Activated T-helper 1 cell treated with anti-CD3 and anti-CD28 coated beads, Interleukin-12 subunit alpha, Interleukin-12 subunit beta, Interleukin-2, Interleukin-4 antibody, amounts not matched to agents 30 ng/mL and 10 ng/mL and 1 ng/mL, durations not matched to agents 14 hours and 24 hours and 36 hours (primary cell): Measurements from ENCODE around the gene TTC28. TPM values are rescaled to one million over a fixed set of nuclear protein-coding genes. Genes with fewer than 3 reads are reported as not detected.
"Not testable (repeated sequence)": the region's sequence is repeated elsewhere in the genome, so short reads cannot be mapped to it uniquely, and the experiment has no call there.

ENCODE experiments used
- DNase-seq: peaks from one replicate; pipeline ENCODE4 v3.0.0; 2021; ENCODE audit warnings: low spot score
- H3K27ac Mint-ChIP-seq: one replicate; pipeline ENCODE4 v1.8.0; 2021; ENCODE audit warnings: mild to moderate bottlenecking, mixed read lengths
- H3K27me3 Mint-ChIP-seq: one replicate; pipeline ENCODE4 v1.8.0; 2022; ENCODE audit warnings: mild to moderate bottlenecking, moderate library complexity, mixed read lengths; ENCODE audit not compliant: insufficient read depth
- H3K36me3 Mint-ChIP-seq: one replicate; pipeline ENCODE4 v1.8.0; 2021; ENCODE audit warnings: low read depth, mixed read lengths
- H3K4me1 Mint-ChIP-seq: one replicate; pipeline ENCODE4 v1.8.0; 2021; ENCODE audit warnings: low read depth, mixed read lengths
- H3K4me3 Mint-ChIP-seq: one replicate; pipeline ENCODE4 v1.8.0; 2021; ENCODE audit warnings: mild to moderate bottlenecking, moderate library complexity, mixed read lengths
- H3K9me3 Mint-ChIP-seq: one replicate; pipeline ENCODE4 v1.8.0; 2021; ENCODE audit warnings: mixed read lengths
- intact Hi-C: fragments of 100-400 bp; cut with micrococcal nuclease; formaldehyde crosslinking; loops from one replicate; pipeline ENCODE4 v1.15.1; 2024
- total RNA-seq: library from RNA; stranded (reverse); gene quantifications from 2 replicates; pipeline ENCODE4 v1.2.3, GENCODE V29; 2022

Gene TTC28
- total RNA-seq, 1 donor from 2014 or later, result 2.4 TPM

DNA sequence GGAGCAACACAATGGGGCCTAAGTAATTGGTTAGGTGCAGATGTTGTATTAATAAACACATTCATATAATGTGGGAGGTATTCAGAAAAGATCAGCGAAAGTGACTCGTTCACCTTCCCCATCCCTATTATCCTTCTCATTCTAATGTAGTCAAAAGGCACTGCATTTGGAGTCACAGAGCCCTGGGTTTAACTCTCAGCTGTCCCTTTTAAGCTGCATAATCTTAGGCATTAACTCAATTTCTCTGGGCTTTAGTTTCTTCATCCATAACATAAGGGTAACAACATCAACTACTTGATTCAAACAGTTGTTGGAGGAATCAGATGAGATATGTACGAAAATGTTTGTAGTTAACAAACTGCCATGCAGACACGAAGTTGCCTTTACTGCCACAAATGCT, 573.0 kb downstream of the TTC28 start:
- no peak overlapping the region for H3K27ac Mint-ChIP-seq
- no peak overlapping the region for H3K4me3 Mint-ChIP-seq
- no peaks in the 10 kb centered on the region for H3K4me1 Mint-ChIP-seq
- H3K9me3 Mint-ChIP-seq, result no peaks in the 10 kb centered on the region
- H3K27me3 Mint-ChIP-seq, result no peaks in the 10 kb centered on the region
- no peaks in the 10 kb centered on the region for H3K36me3 Mint-ChIP-seq
- DNase-seq, result no peak
- intact Hi-C loops, result no loop called here

DNA sequence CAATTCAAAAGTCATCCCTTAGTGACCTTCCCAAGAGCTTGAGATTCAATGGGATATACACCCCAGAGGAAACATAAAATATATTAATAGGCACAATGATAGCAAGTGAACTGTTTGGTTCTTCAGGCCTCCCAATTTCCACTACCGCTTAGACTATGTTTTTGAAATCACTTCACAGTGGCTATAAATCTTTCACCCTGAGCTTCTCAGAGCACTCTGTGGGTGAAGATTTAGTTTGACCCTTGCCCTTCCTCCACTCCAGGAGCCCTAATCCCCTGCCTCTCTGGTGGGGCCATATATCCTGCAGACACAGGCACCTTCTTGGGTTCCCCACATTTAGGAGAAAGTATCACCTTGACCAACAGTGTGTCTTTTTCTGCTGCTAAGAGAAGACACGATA, 573.7 kb downstream of the TTC28 start:
- intact Hi-C loops, result no loop called here

DNA sequence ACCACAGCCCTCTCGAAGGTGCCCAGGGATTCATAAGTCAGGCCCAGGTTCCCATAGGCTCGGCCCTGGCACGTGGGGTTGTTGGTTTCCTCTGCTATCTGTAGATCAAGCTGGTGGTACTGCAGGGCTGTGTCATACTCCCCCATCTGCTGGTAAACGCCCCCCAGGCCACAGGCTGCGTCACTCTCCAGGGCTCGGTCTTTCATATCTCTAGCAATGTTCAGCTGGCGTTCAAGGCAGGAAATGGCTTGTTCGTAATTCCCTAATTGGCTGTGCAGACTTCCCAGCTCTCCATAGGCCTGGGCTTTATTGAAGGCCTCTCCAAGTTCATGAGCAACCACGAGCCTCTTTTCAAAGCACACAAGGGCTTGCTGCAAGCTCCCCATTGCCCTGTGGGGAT, 574.2 kb downstream of the TTC28 start:
- intact Hi-C loops, result no loop called here
- H3K36me3 Mint-ChIP-seq, result no peaks in the 10 kb centered on the region

More for the DNA sequence above, 573.7 kb downstream of the TTC28 start:
- H3K4me1 Mint-ChIP-seq, result no peaks in the 10 kb centered on the region
- no peak overlapping the region for H3K4me3 Mint-ChIP-seq
- no peaks in the 10 kb centered on the region for H3K27me3 Mint-ChIP-seq
- DNase-seq, result no peak
- no peak overlapping the region for H3K27ac Mint-ChIP-seq
- H3K9me3 Mint-ChIP-seq, result no peaks in the 10 kb centered on the region
- H3K36me3 Mint-ChIP-seq, result no peaks in the 10 kb centered on the region

GRCh38 chr22:28103596-28103995, 576.0 kb downstream of the TTC28 start:
- no peak for DNase-seq
- intact Hi-C loops, result no loop called here
- H3K27ac Mint-ChIP-seq, result no peak overlapping the region
- no peaks in the 10 kb centered on the region for H3K4me1 Mint-ChIP-seq
- H3K4me3 Mint-ChIP-seq, result no peak overlapping the region
- H3K9me3 Mint-ChIP-seq, result no peaks in the 10 kb centered on the region
- no peaks in the 10 kb centered on the region for H3K27me3 Mint-ChIP-seq
- H3K36me3 Mint-ChIP-seq, result no peaks in the 10 kb centered on the region

More for the DNA sequence above, 574.2 kb downstream of the TTC28 start:
- H3K4me3 Mint-ChIP-seq, result no peak overlapping the region
- DNase-seq, result no peak
- H3K9me3 Mint-ChIP-seq, result no peaks in the 10 kb centered on the region
- no peaks in the 10 kb centered on the region for H3K4me1 Mint-ChIP-seq
- H3K27ac Mint-ChIP-seq, result no peak overlapping the region
- no peaks in the 10 kb centered on the region for H3K27me3 Mint-ChIP-seq

DNA sequence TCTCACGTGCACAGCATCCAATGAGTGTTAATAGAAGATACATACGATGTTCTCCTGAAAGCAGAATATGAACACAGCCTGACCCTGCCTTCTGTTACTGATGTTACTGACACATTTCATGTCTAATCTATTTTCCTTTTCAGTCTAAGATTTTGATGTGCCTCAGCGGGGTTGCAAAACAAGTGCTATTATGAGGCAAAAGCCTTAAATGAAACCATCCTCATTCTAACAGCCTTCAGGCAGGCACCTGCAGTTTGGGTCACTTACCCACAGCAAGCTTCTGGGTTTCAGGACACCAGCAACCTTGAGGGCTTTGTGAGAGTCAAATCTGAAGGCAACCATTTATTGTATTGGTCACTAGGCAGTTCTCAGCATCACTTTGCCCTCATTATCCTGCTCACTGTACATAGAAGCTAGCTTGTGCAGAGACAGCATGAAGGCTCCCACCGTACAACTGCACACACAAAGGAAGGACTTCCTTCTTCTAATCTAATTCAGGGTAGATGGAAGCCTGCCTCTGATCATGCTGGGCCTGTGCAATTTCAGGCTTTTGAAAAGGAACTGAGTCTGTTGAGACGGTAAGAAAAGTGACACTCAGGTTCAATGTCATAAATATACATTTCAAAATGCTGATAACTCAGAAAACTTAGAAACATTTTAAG, 577.4 kb downstream of the TTC28 start:
- H3K9me3 Mint-ChIP-seq, result no peaks in the 10 kb centered on the region
- H3K36me3 Mint-ChIP-seq, result no peaks in the 10 kb centered on the region
- DNase-seq, result no peak
- H3K27ac Mint-ChIP-seq, result no peak overlapping the region
- H3K27me3 Mint-ChIP-seq, result no peaks in the 10 kb centered on the region
- intact Hi-C loops, result no loop called here
- H3K4me1 Mint-ChIP-seq, result no peaks in the 10 kb centered on the region
- no peak overlapping the region for H3K4me3 Mint-ChIP-seq

DNA sequence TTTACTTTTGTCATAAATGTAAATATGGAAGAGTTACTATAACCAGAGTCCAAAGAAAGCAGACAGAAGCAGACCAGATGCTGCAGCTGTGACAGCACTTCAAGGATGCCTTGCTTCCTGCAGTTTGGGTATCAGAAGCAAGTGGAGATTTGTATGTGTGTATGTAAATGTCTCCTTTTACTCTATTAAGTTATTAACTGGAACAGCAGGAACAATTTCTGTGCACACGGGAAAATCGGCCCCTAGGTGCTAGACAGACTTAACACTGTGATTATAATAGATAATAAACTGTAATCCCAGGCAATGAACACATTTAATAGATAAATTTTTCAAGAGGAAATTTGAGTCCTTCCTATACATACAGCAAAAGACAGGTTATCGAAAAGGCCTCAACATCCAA, 582.0 kb downstream of the TTC28 start:
- DNase-seq, result no peak
- Mint-ChIP-seq H3K27me3 (no peaks in the 10 kb centered on the region), H3K36me3 (no peaks in the 10 kb centered on the region), H3K9me3 (no peaks in the 10 kb centered on the region), H3K27ac (no peak overlapping the region), H3K4me3 (no peak overlapping the region), H3K4me1 (no peaks in the 10 kb centered on the region)
- intact Hi-C loops, result no loop called here

- H3K4me1 Mint-ChIP-seq, result no peaks in the 10 kb centered on the region
- H3K36me3 Mint-ChIP-seq, result no peaks in the 10 kb centered on the region
- no peak overlapping the region for H3K27ac Mint-ChIP-seq
- H3K27me3 Mint-ChIP-seq, result no peaks in the 10 kb centered on the region
- no peaks in the 10 kb centered on the region for H3K9me3 Mint-ChIP-seq
- no peak for DNase-seq
- intact Hi-C loops, result no loop called here
- H3K4me3 Mint-ChIP-seq, result no peak overlapping the region
Measured at GRCh38 chr22:28096161-28096560, 583.5 kb downstream of the TTC28 start.

GRCh38 chr22:28095316-28096095, 584.1 kb downstream of the TTC28 start:
- no peaks in the 10 kb centered on the region for H3K4me1 Mint-ChIP-seq
- H3K36me3 Mint-ChIP-seq, result no peaks in the 10 kb centered on the region
- H3K27me3 Mint-ChIP-seq, result no peaks in the 10 kb centered on the region
- intact Hi-C loops, result no loop called here
- no peak overlapping the region for H3K4me3 Mint-ChIP-seq
- H3K27ac Mint-ChIP-seq, result no peak overlapping the region
- no peaks in the 10 kb centered on the region for H3K9me3 Mint-ChIP-seq
- no peak for DNase-seq

GRCh38 chr22:28094771-28095170, 584.9 kb downstream of the TTC28 start:
- Mint-ChIP-seq H3K4me1 (no peaks in the 10 kb centered on the region), H3K9me3 (no peaks in the 10 kb centered on the region), H3K27me3 (no peaks in the 10 kb centered on the region), H3K27ac (no peak overlapping the region), H3K4me3 (no peak overlapping the region), H3K36me3 (no peaks in the 10 kb centered on the region)
- DNase-seq, result no peak
- intact Hi-C loops, result no loop called here

DNA sequence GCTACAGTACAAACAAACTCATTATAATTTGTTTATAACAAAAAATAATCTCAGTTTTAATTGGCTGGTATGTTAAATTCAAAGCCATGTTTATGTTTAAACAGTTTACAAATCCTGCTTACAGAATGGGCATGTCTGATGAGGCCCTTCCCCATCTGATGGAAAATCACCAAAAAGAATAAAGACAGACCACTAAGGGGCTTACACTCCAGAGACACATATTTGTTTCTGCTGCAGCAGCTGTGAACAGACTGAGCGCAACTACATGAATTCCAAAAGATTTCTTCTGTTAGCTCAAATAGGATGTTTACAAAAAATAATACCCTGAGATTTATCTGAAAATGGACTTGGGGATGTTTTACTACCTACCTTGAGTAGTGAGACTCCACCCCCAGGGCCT, 585.9 kb downstream of the TTC28 start:
- no peaks in the 10 kb centered on the region for H3K36me3 Mint-ChIP-seq
- no peak overlapping the region for H3K27ac Mint-ChIP-seq
- intact Hi-C loops, result no loop called here
- DNase-seq, result no peak
- no peak overlapping the region for H3K4me3 Mint-ChIP-seq
- no peaks in the 10 kb centered on the region for H3K27me3 Mint-ChIP-seq
- H3K9me3 Mint-ChIP-seq, result no peaks in the 10 kb centered on the region
- no peaks in the 10 kb centered on the region for H3K4me1 Mint-ChIP-seq

DNA sequence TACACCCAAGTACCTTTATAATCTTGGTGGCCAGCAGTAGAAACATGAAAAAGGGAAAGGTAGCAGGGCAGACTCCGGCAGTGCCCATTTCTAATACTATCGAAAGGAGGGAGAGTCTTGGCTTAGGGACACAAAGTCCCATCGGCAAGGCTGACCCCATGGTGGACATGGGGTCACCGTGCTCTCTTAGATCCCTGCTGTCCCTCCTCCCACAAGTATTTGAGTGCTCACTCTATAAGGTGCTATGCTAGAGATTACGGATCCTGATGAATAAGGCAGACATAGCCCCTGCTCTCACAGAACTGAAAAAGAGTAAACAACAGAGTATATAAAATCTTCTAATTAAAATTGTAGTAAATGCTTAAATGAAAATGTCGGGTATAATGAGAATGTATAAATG, 588.2 kb downstream of the TTC28 start:
- H3K36me3 Mint-ChIP-seq, result no peaks in the 10 kb centered on the region
- H3K27me3 Mint-ChIP-seq, result no peaks in the 10 kb centered on the region
- H3K4me3 Mint-ChIP-seq, result no peak overlapping the region
- no peaks in the 10 kb centered on the region for H3K4me1 Mint-ChIP-seq
- no peak for DNase-seq
- H3K9me3 Mint-ChIP-seq, result no peaks in the 10 kb centered on the region
- intact Hi-C loops, result no loop called here
- H3K27ac Mint-ChIP-seq, result no peak overlapping the region

DNA sequence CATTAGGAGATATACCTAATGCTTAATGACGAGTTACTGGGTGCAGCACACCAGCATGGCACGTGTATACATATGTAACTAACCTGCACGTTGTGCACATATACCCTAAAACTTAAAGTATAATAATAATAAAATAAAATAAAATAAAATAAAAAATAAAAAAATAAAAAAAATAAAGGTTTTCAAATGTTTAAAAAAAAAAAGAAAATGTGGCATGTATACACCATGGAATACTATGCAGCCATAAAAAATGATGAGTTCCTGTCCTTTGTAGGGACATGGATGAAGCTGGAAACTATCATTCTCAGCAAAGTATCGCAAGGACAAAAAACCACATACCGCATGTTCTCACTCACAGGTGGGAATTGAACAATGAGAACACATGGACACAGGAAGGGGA, 590.1 kb downstream of the TTC28 start:
- intact Hi-C loops, result not testable (repeated sequence)

GRCh38 chr22:28077166-28077565, 602.5 kb downstream of the TTC28 start:
- no peaks in the 10 kb centered on the region for H3K9me3 Mint-ChIP-seq
- no peak overlapping the region for H3K4me3 Mint-ChIP-seq
- no peaks in the 10 kb centered on the region for H3K36me3 Mint-ChIP-seq
- intact Hi-C loops, result no loop called here
- H3K27me3 Mint-ChIP-seq, result peaks cover 6% of the 10 kb centered on the region
- H3K4me1 Mint-ChIP-seq, result no peaks in the 10 kb centered on the region
- no peak overlapping the region for H3K27ac Mint-ChIP-seq
- DNase-seq, result no peak

More for the DNA sequence above, 590.1 kb downstream of the TTC28 start:
- not testable (repeated sequence) for H3K4me1 Mint-ChIP-seq, H3K36me3 Mint-ChIP-seq, DNase-seq, H3K27me3 Mint-ChIP-seq, H3K27ac Mint-ChIP-seq, H3K9me3 Mint-ChIP-seq, H3K4me3 Mint-ChIP-seq
